Stimulated activated CD8-positive, alpha-beta memory T cell treated with anti-CD3 and anti-CD28 coated beads, Interleukin-4, amount 100 ng/mL, for 1 hour (primary cell): Measurements from ENCODE around the gene TRRAP.
A peak's percentile ranks its signal among the peaks of the same experiment; 100 is the strongest.
"Not testable (repeated sequence)": the region's sequence is repeated elsewhere in the genome, so short reads cannot be mapped to it uniquely, and the experiment has no call there.

ENCODE experiments used
- DNase-seq, 2 donors: peaks; one replicate each; pipeline ENCODE4 v3.0.0-alpha.2; 2020; ENCODE audit warnings: low read depth in 2 of 2, low spot score in 1 of 2

Gene TRRAP

DNA sequence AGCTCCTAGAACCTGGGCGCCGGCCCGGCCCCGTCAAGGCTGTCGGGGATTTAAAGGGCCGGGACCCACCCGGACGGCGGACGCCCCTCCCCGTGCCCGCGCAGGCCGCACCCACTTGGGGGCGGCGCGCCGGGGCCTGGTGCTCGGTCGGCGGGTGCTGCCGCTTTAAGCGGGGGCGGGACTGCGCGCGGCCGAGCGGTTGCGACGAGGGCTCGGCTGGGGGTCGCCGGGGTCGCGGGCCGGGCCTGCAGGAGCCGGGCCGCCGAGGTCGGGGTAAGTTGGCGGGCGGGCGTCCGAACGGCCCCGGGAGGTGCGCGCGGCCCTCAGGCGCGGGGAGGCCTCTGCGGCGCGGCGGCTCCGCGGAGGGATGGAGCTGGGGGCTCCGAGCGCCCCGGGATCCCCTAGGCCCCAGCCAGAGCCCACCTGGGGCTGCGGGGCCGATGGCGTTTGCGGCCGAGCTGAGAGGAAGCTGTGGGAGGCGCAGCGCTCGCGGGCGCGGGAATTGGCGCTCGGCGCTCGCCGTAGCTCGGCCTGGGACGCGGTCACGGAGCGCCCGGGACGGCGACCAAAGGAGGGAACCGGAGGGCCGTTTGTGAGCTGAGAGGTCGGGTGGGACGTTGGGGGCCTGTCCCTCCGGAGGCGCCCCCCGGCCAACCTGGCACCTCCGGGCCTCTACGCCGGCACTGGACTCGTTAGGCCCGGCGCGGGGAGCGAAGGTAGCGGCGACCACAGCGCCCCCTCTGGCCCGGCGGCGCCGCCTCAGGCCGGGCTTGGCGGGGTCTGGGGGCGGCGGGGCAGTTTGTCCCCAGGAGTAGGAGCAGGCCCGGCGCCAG is at the start of gene TRRAP:
Gene TRRAP (plus strand): TSS at position 168 of the 833 bp plus-strand sequence. CDS start 2,619 bp downstream, outside the sequence.
- DNase-seq = peak; percentile 53

DNA sequence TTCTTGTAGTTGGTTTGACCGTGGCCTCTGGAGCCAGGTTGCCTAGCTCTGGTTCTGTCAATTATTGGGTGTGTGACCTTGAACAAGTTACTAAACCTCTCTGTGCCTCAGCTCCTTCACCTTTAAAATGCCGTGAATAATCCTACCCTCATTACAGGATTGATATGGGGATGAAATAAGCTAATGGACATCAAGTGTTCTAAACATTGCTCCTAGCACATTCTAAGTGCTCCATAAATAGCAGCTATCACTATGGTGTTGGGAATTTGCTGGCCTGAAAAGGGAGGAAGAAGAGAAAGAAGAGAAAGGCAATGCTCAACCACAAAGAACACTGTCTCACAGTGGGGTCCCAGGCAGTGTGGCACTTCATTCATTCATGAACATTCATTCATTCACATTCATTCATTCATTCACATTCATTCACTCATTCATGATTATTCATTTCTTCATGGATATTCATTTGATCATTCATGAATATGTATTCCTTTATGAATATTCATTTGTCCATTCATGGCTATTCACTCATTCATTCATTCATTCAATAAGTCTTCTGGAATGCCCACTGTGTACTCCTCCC is 47.3 kb upstream of the TRRAP start:
- DNase-seq = no peak

DNA sequence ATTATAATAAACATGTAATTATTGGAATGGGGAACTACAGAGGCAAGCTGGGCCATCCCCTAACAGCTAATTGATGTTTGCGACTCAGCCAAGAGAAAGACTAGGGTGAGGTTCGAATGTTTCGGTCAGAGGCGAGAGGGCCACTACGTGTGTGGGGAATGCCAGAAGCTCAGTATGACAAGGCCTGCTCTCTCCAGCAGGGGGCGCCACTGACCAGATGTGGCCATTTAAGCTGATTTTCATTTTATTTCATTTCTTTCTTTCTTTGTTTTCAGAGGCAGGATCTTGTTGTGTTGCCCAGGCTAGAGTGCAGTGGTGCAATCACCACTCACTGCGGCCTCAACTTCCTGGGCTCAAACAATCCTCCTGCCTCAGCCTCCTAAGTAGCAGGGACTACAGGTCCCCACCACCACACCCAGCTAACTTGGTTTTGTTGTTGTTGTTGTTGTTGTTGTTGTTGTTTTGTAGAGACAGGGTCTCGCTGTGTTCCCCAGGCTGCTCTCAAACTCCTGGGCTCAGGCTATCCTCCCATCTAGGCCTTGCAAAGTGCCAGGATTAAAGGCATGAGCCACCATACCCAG is 46.6 kb upstream of the TRRAP start:
- DNase-seq = peak in 1 of 2 donors; percentile 9

DNA sequence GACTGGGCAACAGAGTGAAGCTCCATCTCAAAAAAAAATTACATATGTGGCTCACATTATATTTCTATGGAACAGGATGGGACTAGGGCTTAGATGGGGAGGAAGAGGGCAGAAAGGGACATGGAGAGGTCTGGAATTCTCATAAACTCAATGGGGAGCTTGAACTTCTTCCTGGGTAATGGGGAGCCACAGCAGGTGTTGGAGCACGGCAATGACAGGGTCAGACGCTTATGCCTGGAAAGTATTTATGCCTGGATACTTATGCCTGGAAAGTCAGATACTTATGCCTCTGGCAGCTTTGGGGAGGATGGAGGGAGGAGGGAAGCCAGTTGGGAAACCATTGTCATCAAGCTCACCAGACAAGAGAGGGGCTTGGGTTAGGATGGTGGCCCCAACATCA is 45.3 kb upstream of the TRRAP start:
- DNase-seq = no peak

DNA sequence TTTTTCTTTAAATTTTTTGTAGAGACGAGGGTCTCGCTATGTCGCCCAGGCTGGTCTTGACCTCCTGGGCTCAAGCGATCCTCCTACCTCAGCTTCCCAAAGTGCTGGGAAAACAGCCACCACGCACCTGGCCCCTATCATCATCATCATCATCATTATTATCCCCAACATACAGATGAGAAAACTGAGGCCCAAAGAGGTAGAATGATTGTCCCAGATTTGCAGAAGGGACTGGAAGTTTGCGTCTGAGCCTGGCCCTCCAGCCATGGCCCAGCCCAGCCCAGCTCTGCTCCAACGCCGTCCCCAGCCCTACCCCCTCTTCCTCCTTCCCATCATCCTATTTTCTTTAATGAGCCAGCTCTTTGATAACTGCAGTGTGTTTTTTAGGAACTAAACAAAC is 43.4 kb upstream of the TRRAP start:
- no peak for DNase-seq

DNA sequence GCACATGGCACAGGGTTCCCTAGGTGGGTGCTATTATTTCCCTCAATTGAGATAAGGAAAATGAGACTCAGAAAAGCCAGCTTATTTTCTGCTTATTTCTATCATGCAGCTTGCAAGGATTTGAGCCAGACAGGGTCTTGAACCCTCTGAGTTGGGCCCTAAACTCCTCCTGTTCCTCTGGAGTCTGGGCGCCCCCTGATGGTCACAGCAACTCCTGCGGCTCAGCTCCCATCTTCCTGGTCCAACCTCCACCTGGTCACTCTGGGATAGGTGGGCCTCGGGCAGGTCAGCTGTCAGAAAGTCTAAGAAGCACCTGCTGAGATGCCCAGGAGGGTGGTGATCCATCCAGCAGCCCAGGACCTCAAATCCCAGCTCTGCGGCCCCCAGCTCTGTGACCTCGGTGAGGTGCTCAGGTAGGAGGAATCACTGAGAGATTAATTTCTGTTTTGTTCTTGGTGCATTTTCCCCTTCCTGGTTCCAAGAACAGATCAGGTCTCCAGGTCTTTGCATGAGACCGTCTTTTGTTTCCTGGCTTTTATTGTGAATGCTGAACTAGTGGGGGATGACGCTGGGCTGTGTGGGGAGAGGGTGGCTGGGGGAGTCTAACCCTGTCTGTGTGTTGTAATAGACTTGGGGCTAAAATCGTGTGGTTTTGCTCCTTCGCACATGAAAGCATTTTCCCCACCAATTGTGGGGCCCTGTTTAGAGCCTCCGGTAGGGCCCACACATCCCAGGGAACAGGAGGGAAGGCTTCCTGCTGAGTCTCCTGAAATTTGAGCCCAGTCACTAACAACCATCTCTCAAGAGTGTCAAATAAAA is 41.3 kb upstream of the TRRAP start:
- DNase-seq = no peak

DNA sequence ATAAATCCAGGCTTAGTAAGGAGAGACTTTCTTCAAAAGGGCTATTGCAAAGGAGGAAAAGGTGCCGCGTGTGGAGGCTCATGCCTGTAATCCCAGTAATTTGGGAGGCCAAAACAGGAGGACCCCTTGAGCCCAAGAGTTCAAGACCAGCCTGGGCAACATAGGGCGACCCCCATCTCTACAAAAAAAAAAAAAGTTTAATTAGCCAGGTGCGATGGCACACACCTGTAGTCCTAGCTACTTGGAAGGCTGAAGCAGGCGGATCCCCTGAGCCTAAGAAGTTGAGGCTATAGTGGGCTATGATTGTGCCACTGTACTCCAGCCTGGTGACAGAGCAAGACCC is 40.7 kb upstream of the TRRAP start:
- no peak for DNase-seq

DNA sequence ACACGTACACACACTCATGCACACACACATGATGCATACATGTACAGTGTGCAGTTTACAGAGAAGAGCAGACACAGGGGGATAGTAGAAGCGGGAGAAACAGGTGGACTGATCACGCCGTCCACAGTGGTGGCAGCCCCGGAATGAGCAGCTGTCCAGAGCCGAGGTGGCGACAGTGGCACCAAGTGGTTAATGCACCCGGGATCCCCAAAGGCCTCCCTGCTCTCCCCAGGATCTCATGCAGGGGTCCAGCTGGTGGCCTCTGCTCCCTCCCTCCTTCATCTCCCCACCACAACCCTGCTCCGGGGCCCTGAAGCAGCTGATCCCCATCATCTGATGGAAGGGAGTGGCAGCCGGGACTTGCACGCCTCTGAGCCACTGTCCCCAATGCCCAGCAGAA is 38.2 kb upstream of the TRRAP start:
- no peak for DNase-seq

DNA sequence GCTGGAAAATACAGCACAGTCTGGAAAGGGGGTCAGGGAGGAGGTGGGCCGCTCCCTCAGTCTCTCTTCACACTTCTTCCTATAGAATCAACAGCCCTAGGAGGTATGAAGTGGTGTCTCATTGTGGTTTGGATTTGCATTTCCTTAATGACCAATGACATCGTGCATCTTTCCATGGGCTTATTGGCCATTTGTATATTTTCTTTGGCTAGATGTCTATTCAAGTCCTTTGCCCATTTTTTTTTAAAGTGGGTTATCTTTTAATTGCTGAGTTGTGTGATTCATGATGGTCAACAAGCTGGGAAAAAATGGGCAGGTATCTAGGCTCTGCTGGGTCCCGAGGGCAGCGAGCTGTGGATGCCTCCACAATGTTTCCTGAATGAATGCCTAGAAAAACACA is 37.6 kb upstream of the TRRAP start:
- no peak for DNase-seq

DNA sequence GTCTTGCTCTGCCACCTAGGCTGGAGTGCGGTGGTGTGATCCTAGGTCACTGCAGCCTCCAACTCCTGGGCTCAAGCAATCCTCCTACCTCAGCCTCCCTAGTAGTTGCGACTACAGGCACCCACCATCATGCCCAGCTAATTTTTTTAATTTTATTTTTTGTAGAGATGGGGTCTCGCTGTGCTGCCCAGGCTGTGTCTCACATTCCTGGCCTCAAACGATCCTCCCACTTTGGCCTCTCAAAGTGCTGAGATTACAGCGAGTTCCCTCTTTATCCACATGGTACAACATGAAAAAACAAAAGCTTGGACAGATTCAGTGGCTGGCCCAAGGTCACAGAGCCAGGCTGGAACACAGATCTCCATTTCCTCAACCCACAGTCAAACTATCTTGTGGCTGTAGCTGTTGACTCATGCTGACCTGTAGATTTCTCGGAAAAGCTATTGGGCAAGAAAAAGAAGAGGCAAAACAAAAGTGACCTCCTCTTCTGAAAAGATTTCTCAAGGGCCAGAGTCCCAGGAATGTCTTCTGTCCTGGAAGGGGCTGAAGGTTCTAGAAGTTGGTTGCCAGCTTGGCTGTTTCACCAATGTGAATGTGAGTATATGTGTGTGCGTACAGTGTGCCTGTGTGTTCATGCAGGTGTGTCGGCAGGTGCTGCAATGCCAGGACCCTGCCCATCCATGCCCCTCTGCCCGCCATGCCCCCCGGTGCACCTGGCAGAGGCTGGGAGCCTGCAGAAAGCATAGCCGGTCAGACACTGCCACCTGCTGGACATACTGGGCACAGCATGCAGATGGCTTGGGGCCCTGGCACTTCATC is 36.9 kb upstream of the TRRAP start:
- peak; percentile 44 to 51 for DNase-seq

DNA sequence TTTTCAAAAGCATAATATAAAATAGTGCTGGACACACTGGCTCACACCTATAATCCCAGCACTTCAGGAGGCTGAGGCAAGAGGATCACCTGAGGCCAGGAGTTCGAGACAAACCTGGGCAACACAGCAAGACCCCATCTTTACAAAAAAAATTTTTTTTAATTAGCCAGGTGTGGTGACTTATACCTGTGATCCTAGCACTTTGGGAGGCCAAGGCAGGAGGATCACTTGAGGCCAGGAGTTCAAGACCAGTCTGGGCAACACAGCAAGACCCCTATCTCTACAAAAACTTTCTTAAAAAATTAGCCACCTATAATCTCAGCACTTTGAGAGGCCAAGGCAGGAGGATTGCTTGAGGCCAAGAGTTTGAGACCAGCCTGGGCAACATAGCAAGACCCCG is 35.8 kb upstream of the TRRAP start:
- not testable (repeated sequence) for DNase-seq

DNA sequence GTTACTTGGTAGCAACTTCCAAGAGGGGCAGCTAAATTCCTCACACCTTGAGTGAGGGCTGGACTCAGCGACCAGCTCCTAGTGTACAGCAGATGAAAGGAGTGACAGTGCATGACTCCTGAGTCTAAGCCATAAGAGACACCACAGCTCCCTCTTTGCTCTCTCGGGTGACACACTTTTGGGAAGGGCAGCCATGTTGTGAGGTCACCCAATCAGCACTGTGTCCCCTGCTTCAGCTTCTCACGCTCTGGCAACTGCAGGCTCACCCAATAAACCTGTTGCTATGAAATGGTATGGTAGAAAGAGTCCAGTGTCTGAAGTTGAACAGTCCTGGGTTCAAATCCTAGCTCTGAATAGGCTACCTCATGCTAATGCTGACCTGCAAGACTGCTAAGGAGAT is 29.4 kb upstream of the TRRAP start:
- no peak for DNase-seq

DNA sequence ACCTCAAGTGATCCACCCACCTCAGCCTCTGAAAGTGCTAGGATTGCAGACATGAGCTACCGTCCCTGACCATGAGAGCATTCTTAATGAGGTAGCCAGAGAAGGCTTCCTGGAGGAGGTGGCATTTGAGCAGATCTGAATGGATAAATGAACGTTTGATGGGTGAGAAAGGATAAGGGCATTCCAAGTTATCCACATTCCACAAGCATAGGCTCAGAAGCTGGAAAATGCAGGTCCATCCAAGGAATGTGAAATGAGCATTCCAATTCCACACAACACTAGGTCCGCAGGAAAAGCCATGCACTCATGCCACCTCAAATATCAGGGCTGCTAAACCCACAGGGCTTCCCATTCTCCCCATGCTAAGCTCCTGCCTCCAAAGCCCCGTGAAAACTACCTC is 25.5 kb upstream of the TRRAP start:
- no peak for DNase-seq

DNA sequence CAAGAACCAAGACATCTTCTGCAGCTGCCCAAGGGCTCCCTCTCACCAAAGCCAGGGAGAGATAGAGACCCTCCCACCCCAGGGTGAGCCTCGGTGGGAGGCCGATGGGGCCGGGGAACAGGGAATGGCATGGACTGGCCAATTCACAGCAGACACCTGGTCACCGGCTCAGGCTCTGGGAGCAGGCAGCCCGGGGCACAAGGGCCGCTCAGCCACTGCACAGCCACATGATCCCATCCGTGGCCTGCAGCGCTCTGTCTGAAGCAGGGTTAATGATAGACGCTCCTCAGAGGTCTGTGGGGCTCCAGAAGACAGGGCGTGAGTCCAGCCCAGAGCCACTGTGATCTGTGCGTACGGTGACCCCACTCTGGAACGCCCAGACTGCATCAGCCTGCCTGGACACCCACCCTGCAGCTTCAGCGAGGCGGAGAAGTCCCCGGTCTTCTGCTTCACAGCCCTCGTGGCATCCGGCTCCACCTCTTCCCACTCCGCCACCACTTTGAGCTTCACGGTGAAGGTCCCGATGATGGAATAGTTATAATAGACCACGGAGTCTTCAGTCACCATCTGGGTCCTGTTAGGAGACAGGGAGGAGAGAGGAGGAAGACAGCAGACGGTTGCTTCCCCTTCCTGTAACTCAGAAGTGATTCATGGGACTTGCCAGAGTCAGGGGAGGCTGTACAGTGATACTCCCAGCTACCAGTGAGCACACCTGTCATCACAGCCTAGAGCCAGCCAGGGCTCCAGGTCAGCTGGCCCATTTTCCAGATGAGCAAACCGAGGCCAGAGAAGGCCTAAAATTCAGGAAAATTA is 22.5 kb upstream of the TRRAP start:
- no peak for DNase-seq

DNA sequence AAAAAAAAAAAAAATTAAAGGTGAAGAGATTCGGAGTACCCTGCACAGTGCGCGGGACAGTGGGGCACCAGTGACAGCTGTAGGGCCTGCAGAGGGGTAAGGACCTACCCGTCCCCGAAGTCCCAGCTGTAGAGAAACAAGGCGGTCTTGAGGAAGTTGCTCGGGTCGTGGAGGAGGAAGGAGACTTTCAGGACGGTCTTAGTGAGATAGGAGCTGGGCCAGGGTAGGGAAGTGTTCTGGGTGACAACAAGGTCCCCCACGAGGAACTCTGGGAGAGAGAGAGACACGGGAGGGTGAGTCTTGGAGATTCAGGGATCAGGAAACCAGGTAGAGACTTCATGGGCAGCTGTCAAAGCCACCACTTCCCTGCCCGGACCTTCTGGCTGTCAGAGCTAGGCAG is 18.3 kb upstream of the TRRAP start:
- DNase-seq = no peak

DNA sequence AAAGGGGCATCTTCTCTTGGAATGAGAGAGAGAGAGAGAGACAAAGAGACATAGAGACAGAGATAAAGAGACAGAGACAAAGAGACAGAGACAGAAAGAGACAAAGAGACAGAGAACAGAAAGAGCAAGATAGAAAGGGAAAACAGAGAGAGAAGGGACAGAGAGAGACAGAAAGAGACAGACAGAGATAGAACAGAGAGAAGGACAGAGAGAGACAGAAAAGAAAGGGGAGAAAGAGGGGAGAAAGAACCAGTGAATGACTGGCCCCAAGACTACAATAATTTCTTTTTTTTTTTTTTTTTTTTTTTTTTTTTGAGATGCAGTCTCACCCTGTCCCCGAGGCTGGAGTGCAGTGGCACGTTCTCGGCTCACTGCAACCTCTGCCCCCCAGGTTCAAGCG is 16.1 kb upstream of the TRRAP start:
- no peak for DNase-seq

DNA sequence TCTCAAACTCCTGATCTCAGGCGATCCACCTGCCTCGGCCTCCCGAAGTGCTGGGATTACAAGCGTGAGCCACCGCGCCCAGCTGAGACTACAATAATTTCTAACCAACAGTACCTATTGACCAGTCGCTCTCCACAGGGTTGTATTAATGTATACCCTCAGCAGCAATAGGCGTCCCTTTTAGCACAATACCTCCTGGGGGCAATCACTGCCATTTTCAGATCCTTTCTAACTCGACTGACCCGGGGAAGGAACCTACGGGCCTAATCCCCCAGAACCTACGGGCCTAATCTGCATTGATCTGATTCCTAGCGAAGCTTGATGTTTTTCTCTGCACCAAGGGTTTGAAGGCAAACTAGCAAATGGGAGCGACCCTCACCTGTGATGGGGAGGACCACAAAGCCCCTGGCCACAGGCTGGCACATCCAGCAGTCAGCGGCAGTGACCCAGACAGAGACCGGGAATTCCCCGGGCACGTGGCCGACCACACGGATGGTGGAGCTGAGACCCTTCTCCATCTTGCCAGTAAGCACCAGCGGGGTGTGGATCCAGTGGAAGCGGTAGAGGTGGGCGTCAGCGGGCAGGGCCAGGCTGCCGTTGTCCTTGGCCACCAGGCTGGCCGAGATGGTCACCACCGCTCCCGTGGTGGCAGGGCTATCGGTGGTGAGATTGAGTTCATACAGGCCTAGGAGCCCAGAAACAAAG is 15.5 kb upstream of the TRRAP start:
- DNase-seq = no peak

DNA sequence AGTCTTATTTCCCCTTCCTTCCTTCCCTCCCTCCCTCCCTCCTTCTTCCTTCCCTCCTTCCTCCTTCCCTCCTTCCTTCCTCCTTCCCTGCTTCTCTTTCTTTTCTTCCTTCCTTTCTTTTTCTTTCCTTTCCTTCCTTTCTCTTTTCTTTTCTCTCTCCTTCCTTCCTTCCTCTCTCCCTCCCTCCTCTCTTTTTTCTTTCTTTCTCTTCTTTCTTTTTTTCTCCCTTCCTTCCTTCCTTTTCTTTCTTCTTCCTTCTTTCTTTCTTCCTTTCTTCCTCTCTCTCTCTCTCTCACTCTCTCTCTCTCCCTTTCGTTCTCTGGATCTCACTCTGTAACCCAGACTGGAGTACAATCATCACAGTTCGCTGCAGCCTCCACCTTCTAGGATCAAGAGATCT is 14.7 kb upstream of the TRRAP start:
- no peak for DNase-seq

DNA sequence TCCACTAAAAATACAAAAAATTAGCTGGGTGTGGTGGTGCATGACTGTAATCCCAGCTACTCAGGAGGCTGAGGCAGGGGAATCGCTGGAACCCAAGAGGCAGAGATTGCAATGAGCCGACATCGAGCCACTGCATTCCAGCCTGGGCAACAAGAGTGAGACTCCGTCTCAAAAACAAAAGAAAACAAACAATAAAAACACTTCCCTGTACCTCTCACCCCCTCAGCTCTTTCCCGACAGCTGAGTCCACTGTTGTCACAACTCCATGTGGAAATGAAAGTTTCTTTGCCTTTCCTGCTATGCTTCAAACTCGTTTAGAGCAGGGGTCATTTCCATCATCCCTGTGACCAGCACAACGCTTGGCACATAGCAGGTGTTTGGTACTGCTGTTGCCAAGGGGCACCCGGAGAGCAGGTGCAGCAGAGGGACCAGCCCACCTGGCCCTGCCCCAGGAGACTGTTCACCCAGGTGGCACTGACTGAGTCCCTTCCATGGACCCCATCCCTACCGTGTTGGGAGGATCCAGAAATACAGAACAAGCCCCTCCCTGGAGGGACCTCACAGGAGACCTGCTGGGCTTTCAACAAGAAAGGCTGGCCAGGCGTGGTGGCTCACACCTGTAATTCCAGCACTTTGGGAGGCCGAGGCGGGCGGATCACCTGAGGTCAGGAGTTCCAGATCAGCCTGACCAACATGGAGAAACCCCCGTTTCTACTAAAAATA is 13.4 kb upstream of the TRRAP start:
- no peak for DNase-seq
